Muscle layer of colon (tissue), 2 donors: ENCODE measurements around the gene TSPAN18.
A peak's percentile ranks its signal among the peaks of the same experiment; 100 is the strongest.

Source experiments
- H3K27ac ChIP-seq: one replicate; pipeline ENCODE4 v1.7.0; 2013; ENCODE audit warnings: low read depth, mild to moderate bottlenecking, low read length, moderate library complexity
- H3K27me3 ChIP-seq, 2 donors: one replicate each; pipeline ENCODE4 v1.7.0; 2013; ENCODE audit warnings: low read length in 2 of 2, mild to moderate bottlenecking in 2 of 2; ENCODE audit not compliant: insufficient read depth in 2 of 2, control insufficient read depth in 1 of 2
- H3K36me3 ChIP-seq: one replicate; pipeline ENCODE4 v1.7.0; 2013; ENCODE audit warnings: mild to moderate bottlenecking, low read length; ENCODE audit not compliant: insufficient read depth
- H3K4me1 ChIP-seq: one replicate; pipeline ENCODE4 v1.7.0; 2013; ENCODE audit warnings: mild to moderate bottlenecking, low read length; ENCODE audit not compliant: insufficient read depth
- H3K4me3 ChIP-seq, 2 donors: one replicate each; pipeline ENCODE4 v1.7.0; 2013; ENCODE audit warnings: low read length in 2 of 2, low read depth in 1 of 2, mild to moderate bottlenecking in 1 of 2, moderate library complexity in 1 of 2
- H3K9ac ChIP-seq: one replicate; pipeline ENCODE4 v1.7.0; 2013; ENCODE audit warnings: low read length
- H3K9me3 ChIP-seq: one replicate; pipeline ENCODE4 v1.7.0; 2013; ENCODE audit warnings: mild to moderate bottlenecking, low read length
- donor health status: abdominal sarcoma.
- donor health status: Adenocarcinoma of cecum.

Gene TSPAN18

GRCh38 chr11:44698252-44698912, 28.4 kb upstream of the TSPAN18 start:
- Histone ChIP-seq H3K36me3 (no peaks in the 10 kb centered on the region), H3K27ac (no peak overlapping the region), H3K4me3 (no peak overlapping the region), H3K9me3 (no peaks in the 10 kb centered on the region), H3K9ac (no peak overlapping the region), H3K4me1 (peaks cover 26% of the 10 kb centered on the region), H3K27me3 (no peaks in the 10 kb centered on the region)

GRCh38 chr11:44699497-44700408, 27.0 kb upstream of the TSPAN18 start:
- H3K4me3 ChIP-seq: no peak overlapping the region

GRCh38 chr11:44701276-44701675, 25.5 kb upstream of the TSPAN18 start:
- Histone ChIP-seq H3K4me1 (peaks cover 26% of the 10 kb centered on the region), H3K9me3 (peaks cover 8% of the 10 kb centered on the region), H3K27me3 (no peaks in the 10 kb centered on the region), H3K36me3 (no peaks in the 10 kb centered on the region), H3K4me3 (no peak overlapping the region), H3K27ac (peak overlapping the region; percentile 8), H3K9ac (no peak overlapping the region)

More at GRCh38 chr11:44699497-44700408, 27.0 kb upstream of the TSPAN18 start:
- no peaks in the 10 kb centered on the region for H3K27me3 ChIP-seq
- peaks cover 8% of the 10 kb centered on the region for H3K9me3 ChIP-seq
- H3K4me1 ChIP-seq: peaks cover 26% of the 10 kb centered on the region
- no peaks in the 10 kb centered on the region for H3K36me3 ChIP-seq
- no peak overlapping the region for H3K27ac ChIP-seq
- no peak overlapping the region for H3K9ac ChIP-seq

- Histone ChIP-seq H3K4me1 (peaks cover 26% of the 10 kb centered on the region), H3K9ac (no peak overlapping the region), H3K4me3 (no peak overlapping the region), H3K9me3 (peaks cover 8% of the 10 kb centered on the region), H3K27ac (peak overlapping the region; percentile 67), H3K36me3 (no peaks in the 10 kb centered on the region), H3K27me3 (no peaks in the 10 kb centered on the region)
Observed at GRCh38 chr11:44702889-44703288, 23.9 kb upstream of the TSPAN18 start.

- H3K36me3 ChIP-seq: no peaks in the 10 kb centered on the region
- H3K27ac ChIP-seq: no peak overlapping the region
- H3K4me3 ChIP-seq: no peak overlapping the region
- H3K9ac ChIP-seq: no peak overlapping the region
- peaks cover 11% of the 10 kb centered on the region for H3K4me1 ChIP-seq
- no peaks in the 10 kb centered on the region for H3K27me3 ChIP-seq
- peaks cover 8% of the 10 kb centered on the region for H3K9me3 ChIP-seq
Observed at GRCh38 chr11:44707094-44707493, 19.7 kb upstream of the TSPAN18 start.

- Histone ChIP-seq H3K27me3 (no peaks in the 10 kb centered on the region), H3K4me1 (peaks cover 3% of the 10 kb centered on the region), H3K9ac (no peak overlapping the region), H3K27ac (no peak overlapping the region), H3K36me3 (no peaks in the 10 kb centered on the region), H3K9me3 (peaks cover 8% of the 10 kb centered on the region), H3K4me3 (no peak overlapping the region)
Observed at GRCh38 chr11:44708009-44708408, 18.8 kb upstream of the TSPAN18 start.

- Histone ChIP-seq H3K27me3 (no peaks in the 10 kb centered on the region), H3K4me1 (no peaks in the 10 kb centered on the region), H3K27ac (no peak overlapping the region), H3K4me3 (no peak overlapping the region), H3K36me3 (no peaks in the 10 kb centered on the region), H3K9me3 (peaks cover 7% of the 10 kb centered on the region), H3K9ac (no peak overlapping the region)
Observed at GRCh38 chr11:44708523-44709280, 18.1 kb upstream of the TSPAN18 start.

GRCh38 chr11:44709281-44709562, 17.5 kb upstream of the TSPAN18 start:
- Histone ChIP-seq H3K36me3 (no peaks in the 10 kb centered on the region), H3K27ac (no peak overlapping the region), H3K9ac (no peak overlapping the region)

GRCh38 chr11:44709966-44710365, 16.8 kb upstream of the TSPAN18 start:
- no peak overlapping the region for H3K4me3 ChIP-seq
- no peak overlapping the region for H3K9ac ChIP-seq
- no peaks in the 10 kb centered on the region for H3K27me3 ChIP-seq
- no peaks in the 10 kb centered on the region for H3K36me3 ChIP-seq
- H3K27ac ChIP-seq: no peak overlapping the region
- H3K9me3 ChIP-seq: no peaks in the 10 kb centered on the region
- H3K4me1 ChIP-seq: no peaks in the 10 kb centered on the region

More at GRCh38 chr11:44709281-44709562, 17.5 kb upstream of the TSPAN18 start:
- H3K9me3 ChIP-seq: peaks cover 2% of the 10 kb centered on the region
- H3K4me3 ChIP-seq: no peak overlapping the region
- H3K27me3 ChIP-seq: no peaks in the 10 kb centered on the region
- no peaks in the 10 kb centered on the region for H3K4me1 ChIP-seq

GRCh38 chr11:44711113-44711786, 15.5 kb upstream of the TSPAN18 start:
- Histone ChIP-seq H3K4me3 (no peak overlapping the region), H3K9me3 (no peaks in the 10 kb centered on the region), H3K36me3 (no peaks in the 10 kb centered on the region), H3K27me3 (no peaks in the 10 kb centered on the region), H3K27ac (no peak overlapping the region), H3K4me1 (no peaks in the 10 kb centered on the region), H3K9ac (no peak overlapping the region)
